ENCODE measurements around the gene WDR1.

WDR1 gene

DNA sequence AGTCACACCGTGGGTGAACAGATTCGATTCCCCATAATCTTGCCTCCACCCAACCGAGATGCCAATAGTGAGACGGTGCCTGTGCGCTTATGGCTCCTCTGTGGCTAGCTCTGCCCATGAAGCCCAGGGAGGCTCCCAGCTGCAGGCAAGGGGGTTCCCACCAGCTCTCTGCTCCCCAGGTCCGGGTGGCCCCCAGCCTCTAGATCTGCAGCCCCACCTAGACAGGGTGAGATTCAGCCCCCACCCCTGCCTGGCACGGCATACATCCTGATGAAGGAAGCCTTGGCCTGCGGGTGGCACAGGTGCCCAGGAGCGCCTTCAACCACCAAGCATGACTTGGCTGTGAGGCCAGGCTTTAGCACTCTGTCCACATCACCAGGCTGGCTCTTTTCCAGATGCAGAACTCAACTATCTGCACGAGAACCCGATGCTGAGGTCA lies 40.6 kb downstream of the WDR1 start:
- TF ChIP-seq ZNF274 (IDR thresholded peaks at IDR 0.05; ENCODE audit: low read depth, low read length), result no peak
- no peak overlapping the region for H3K4me3 ChIP-seq (ENCODE audit: low read length)

DNA sequence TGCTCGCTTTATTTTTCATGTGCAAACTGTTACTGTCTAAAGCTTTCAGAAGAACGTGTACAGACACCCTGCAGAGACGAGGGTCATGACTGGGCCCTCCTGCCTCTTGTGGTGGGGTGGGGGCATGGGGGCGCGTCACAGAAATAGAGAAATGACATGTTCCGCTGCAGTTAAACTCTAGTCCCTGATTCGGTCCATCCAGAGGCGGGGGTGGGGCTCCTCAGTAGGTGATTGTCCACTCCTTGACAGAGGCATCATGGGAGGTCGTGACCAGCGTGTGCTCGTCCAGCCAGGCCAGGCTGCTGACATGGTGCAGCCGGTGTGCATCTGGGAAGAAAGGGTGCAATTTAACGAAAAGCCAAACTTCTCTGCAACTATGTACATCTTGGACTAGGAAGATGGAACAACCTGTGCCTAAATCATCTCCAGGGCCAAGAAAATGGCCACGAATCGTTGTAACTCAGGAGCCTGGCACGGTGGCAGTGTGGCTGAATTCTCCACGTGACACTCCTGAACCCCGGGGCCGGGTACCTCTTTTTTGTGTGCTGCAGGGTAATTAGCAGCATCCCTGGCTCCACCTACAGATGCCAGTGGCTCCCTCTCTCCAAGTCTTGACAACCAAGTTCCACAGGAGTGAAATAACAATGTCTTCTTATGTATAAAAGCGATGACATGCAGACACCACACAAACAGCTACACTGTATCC lies 41.3 kb downstream of the WDR1 start:
- no peak for TF ChIP-seq ZNF274 (IDR thresholded peaks at IDR 0.05; ENCODE audit: low read depth, low read length)

DNA sequence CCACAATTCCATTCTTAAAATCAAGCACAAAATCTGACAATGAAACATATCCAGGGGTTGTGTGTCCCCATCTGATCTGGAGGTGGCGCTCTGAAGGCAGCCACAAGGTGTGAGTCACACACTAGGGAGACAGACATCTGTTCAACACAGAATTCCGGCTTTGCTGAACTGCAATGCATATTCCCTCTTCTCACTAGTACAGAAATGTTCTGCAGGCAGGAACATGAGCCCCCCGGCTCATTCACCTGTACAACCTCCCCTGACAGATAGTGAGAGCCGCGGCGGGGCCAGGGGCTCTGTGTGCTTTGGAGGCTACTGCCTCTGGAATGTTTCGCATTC lies 41.9 kb downstream of the WDR1 start:
- no peak for TF ChIP-seq ZNF274 (IDR thresholded peaks at IDR 0.05; ENCODE audit: low read depth, low read length)
- H3K4me3 ChIP-seq (ENCODE audit: low read length), result no peak overlapping the region

More for the DNA sequence above, 41.3 kb downstream of the WDR1 start:
- H3K4me3 ChIP-seq (ENCODE audit: low read length), result no peak overlapping the region

DNA sequence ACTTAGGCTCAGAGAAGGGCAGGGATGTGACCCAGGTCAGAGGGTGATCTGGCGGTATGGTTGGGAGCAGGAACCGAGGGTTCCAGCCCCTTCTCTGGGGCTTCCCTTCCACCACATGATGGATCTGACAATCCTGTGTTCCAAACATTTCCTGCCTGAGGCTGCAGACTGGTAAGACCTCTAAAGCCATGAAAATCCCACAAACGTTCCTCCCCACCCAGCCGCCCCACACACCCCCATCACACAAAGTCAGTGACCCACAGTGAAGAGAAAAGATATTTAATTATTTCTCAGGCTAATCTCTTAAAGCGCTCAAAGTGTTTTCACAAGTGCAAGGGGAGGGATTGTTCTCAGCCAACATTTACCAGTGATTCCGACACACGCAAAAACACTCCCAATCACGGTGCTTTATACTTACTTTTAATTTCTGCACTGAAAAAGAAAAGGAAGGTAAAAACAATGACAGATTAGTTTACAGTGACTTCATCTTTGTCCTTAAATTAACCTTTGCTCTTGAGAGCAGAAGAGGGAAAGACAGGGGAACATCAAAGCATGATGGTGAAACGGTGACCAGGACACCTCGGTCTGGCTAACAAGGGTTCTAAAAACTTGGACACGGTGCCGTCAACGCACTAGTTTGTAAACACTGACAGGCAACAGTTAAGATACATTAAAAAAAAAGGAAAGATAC lies 42.4 kb downstream of the WDR1 start:
- H3K4me3 ChIP-seq (ENCODE audit: low read length), result no peak overlapping the region
- no peak for TF ChIP-seq ZNF274 (IDR thresholded peaks at IDR 0.05; ENCODE audit: low read depth, low read length)

DNA sequence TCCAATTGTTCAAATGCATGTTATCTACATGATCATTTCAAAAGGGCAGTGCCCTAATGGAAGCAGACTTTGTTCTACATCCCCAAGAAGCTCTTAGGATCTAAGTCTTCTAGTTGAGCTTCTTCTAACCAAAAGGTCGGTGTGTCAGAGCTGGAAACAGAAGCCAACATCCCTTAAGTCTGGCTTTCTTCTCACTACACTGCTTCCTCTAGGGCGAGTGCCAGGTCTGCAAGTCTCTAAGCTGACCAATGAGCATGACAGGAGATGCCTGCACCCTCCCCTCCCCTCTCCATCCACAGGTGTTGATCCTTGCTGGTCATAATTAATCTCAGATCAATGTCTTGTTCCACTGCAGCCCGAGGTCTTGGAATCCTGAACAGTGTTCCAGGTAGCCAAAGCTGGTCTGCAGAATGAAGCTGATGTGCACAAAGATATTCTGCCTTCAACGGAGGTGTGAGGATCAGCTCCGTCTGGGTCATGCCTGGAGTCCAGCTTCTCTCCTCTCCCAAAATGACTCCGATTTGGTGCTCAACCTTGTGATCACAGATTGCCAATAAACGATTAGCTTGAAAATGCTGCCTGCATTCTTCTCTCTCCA lies 44.1 kb downstream of the WDR1 start:
- H3K4me3 ChIP-seq (ENCODE audit: low read length), result no peak overlapping the region
- no peak for TF ChIP-seq ZNF274 (IDR thresholded peaks at IDR 0.05; ENCODE audit: low read depth, low read length)

DNA sequence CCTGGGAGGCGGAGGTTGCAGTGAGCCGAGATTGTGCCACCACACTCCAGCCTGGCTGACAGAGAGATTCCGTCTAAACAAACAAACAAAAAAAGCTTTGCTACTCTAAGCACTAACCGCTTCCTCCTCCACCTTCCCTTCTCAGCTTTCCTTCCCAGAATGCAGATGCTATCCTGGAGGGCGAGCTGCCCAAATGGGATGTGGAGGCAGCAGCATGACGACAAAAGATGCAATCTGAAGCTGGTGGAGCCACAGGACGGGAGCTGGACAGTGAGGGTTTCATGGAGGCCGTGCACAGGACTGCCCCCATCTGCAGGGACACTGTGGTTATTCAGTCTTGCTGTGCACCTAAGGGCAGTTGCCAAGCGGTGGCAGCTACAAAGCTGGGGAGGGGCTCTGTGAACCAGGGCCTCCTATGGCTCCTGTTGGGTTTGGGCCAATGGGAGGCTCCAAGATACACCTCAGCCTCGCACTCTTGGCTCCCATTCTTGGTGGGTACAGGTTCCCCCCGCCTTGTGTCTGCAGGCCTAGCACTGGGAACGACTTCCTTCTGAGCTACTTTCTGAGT lies 47.4 kb downstream of the WDR1 start:
- no peak for TF ChIP-seq ZNF274 (IDR thresholded peaks at IDR 0.05; ENCODE audit: low read depth, low read length)
- no peak overlapping the region for H3K4me3 ChIP-seq (ENCODE audit: low read length)

DNA sequence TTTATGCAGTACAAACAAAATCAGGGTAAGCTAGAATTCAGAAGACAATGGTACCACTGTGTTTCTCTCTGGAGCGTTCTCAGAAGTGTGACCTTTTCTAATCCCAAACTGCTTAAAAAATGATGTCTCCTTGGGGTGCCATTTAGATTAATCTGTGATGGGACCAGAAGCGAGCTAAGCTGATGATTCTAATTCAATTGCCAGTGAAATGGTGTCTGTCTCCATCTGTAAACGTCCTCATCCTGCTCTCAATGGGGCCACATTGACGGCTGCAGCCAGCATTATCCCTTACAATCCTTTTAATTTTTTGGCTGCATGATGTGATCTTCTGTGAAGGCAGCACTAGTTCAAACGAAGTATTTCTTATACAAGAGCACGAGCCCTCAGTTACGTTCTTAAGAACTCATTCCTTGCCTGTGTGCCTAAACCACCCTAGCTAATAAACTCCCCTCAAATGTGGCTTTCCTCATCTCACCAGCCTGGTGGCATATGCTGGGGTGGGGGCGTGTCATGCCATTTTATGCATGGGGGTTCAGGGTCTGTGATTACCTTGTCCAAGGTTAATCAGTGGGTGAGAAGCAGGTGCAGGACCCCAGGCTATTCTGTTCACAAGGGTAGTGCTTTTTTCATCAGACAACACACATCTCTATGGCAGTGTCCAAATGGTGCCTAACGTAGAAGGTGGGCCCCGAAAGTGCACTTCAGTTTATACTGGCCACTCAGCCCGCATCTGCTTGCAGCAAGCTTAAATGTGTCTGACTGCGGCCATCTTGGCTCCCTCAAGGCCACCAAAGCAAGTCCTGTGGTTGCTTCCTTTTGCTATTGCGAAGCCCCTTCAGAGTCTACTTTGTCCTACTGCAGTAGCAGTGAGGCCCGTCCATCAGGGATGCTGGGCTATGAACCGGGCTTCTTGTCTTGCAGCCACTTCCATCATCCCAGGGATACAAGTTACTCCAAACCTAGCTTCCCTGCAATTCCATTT lies 49.6 kb downstream of the WDR1 start:
- no peak for TF ChIP-seq ZNF274 (IDR thresholded peaks at IDR 0.05; ENCODE audit: low read depth, low read length)
- no peak overlapping the region for H3K4me3 ChIP-seq (ENCODE audit: low read length)

DNA sequence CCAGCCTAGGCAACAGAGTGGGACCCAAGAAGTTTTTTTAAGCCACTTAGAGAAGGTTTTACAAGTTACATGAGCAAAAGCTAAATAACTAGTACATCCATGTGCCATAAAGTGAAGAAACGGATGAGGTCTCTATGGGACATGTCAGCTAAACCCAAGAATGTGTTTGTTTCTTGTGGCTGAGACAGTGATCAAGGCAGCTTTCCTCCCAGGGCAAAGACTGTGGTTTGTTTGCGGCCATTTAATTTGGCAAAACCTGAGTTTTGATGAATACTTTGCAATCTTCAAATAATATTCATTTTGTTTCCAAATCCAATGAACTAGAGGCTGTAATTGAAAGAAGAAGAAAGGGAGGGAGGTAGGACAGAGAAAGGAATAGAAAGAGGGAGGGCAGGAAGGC lies 50.4 kb downstream of the WDR1 start:
- no peak for TF ChIP-seq ZNF274 (IDR thresholded peaks at IDR 0.05; ENCODE audit: low read depth, low read length)
- H3K4me3 ChIP-seq (ENCODE audit: low read length), result no peak overlapping the region

DNA sequence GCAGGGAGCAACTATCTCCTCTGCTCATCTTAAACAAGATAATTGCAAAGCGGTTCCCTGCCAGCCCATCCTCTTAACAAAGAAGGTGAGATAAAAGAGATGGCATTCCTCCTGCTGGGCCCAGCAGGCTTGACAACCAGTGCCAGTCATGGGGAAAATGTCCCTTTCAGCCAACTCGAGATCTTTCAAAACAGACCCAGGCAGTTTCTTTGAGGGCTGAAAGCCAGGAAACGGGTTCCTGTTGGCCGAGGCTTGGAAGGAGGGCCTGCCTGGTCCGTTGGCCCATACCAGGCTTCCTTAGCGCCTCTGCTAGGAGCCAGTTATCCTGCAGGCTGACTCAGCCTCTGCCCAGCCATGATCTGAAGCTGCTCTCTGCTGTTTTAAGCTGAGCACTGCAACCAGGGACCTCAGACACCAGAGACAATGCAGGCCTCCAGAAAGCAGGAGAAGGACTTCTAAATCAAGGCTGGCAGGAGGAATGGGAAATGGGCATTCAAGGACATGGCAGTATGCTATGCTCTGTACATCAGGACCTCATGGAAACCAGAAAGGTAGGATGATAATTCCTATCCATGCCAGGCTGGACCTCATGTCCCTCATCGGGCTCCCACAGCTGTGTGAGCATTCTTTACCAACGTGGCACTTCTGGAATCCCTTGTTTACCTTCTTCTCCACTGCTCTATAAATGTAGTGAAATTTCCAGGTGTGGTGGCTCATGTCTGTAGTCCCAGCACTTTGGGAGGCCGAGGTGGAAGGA lies 52.9 kb downstream of the WDR1 start:
- TF ChIP-seq ZNF274 (IDR thresholded peaks at IDR 0.05; ENCODE audit: low read depth, low read length), result no peak

DNA sequence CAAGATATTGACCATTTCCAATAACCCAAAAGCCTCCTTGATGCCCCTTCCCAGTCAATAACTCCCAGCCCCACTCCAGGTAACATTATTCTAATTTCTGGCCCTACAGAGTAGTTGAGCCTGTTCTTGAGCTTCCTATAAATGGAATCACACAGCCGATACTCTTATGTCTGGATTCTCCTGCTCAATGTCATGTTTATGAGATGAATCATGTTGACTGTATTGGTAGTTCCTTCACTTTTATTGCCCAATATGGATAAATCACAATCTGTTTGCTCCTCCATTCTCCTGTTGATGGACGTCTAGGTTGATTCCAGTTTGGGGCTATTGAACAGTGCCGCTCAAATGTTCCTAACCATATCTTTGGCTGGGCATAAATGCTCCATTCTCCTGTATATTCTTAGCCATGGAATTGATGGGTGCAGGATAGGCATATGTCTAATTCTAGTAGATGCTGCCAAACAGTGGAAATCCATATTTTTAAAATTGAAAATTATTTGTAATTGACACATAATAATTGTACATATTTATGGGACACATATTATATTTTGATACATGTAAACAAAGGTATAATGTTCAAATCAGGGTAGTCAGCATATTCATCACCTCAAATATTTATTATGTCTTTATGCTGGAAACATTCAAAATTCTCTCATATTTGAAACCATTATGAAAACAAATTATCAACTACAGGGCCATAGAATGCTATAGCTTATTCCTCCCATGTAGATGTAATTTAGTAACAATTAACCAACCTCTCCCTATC lies 54.8 kb downstream of the WDR1 start:
- no peak for TF ChIP-seq ZNF274 (IDR thresholded peaks at IDR 0.05; ENCODE audit: low read depth, low read length)
- H3K4me3 ChIP-seq (ENCODE audit: low read length), result no peak overlapping the region

More for the DNA sequence above, 52.9 kb downstream of the WDR1 start:
- H3K4me3 ChIP-seq (ENCODE audit: low read length), result no peak overlapping the region

DNA sequence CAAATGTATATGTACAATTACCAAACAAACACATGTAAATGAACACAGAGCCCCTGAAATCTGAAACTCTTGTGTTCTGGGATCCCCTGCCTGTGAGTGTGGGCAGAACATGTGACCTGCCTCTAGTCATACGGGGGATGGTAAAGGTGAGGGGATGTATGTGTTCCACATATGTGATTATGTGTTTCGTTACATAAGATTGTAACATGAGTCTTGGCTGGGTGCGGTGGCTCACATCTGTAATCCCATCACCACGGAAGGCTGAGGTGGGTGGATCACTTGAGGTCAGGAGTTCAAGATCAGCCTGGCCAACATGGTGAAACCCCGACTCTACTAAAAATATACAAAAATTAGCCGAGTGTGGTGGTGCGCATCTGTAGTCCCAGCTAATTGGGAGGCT lies 58.2 kb downstream of the WDR1 start:
- TF ChIP-seq ZNF274 (IDR thresholded peaks at IDR 0.05; ENCODE audit: low read depth, low read length), result no peak
- H3K4me3 ChIP-seq (ENCODE audit: low read length), result no peak overlapping the region

DNA sequence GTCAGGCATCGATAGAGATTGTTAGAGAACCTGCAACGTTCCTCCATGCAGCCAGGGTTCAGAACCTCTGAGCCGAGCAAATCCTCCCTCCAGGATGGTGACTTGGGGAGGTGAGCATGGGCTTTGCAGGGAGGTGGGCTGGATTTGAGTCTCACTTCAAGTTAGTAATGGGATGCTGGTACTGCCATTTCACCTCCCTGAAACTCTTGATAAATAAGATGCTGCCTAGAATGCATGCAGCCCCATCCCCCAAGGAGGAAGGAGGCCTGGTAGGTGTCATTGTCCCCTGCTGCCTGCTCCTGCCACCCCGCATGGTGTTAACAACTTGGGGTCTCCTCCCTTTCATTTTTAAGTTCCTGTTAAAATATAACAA lies 59.6 kb downstream of the WDR1 start:
- no peak overlapping the region for H3K4me3 ChIP-seq (ENCODE audit: low read length)
- TF ChIP-seq ZNF274 (IDR thresholded peaks at IDR 0.05; ENCODE audit: low read depth, low read length), result no peak
